ENCODE data around the gene UBB.

Gene UBB

DNA sequence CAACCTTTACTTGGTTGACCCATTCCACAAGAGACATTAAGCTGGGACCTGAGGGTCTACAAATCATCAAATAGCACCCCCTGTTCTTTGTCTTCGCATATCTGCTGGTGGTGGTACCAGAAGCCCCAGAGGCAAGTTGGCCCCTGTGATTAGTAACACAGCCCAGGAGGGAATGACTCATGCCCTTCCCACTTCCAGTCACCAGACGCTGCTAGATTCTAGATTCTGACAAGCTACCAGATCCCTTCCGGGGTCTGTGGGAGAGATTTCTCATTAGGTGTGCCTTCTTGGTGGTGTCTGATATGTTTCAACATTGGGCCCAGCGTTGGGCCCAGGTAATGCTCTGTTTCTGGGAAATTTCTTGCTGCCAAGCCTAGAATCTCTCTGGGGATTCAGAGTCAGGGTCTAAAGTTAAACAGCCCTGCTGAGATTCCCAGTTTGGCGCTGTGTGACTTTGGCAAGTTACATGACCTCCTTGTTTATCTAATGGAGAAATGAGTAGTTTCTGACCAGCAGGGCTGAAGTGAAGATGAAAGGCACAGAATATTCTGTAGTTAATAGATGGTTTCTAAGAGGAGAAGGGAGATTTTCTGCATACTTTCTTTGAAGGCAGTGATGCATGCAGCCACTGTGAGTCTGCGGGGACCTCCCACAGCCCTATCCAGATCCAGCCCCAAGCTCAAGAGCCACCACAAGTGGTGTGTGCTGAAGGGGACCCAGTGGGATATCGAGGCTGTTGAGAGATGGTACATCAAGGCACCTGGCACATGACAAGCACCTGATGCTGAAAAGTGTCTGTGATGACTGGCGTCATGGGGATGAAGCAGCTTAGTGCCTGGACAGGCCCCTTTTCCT, 38.4 kb downstream of the UBB start:
- DNase-seq, result no peak

DNA sequence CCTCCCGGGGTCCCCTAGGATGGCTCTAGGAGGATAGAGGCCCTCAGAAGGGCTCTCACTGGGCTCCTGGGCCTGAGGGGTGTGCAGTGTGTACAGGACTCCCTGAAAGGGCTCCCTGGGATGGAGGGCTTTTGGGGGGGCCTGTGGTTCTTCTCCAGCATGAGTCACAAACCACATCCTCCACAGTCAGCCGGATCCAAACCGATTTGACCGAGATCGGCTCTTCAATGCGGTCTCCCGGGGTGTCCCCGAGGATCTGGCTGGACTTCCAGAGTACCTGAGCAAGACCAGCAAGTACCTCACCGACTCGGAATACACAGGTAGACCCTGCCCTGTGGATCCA, 39.0 kb downstream of the UBB start:
- no peak for DNase-seq

DNA sequence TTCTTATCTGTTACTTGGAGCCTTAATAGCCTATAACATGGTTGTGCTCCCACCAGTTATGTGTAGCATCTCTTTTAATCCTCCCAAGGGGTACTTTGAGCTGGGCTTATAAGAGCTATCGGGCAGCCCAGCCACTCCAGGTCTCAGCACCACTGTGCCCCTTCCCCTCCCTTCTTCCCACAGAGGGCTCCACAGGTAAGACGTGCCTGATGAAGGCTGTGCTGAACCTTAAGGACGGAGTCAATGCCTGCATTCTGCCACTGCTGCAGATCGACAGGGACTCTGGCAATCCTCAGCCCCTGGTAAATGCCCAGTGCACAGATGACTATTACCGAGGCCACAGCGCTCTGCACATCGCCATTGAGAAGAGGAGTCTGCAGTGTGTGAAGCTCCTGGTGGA, 41.5 kb downstream of the UBB start:
- DNase-seq, result no peak

DNA sequence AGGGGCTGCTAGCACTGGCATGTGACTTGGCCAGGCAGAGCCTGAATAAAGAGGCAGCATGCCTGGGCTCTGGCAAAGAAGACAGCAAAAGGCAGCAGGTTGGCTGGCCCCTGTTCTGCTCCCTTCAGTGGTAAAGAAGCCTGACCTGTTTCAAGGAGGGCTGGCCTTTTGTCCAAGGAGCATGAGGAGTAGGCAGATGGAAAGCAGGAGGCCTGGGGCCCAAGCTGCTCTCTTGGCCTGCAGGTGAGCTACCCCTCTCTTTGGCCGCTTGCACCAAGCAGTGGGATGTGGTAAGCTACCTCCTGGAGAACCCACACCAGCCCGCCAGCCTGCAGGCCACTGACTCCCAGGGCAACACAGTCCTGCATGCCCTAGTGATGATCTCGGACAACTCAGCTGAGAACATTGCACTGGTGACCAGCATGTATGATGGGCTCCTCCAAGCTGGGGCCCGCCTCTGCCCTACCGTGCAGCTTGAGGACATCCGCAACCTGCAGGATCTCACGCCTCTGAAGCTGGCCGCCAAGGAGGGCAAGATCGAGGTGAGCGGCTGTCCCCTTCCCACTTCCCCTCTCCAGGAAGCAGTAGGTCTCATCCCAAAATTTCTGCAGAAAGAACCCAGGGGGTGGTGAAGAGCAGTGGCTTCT, 42.5 kb downstream of the UBB start:
- DNase-seq, result no peak

DNA sequence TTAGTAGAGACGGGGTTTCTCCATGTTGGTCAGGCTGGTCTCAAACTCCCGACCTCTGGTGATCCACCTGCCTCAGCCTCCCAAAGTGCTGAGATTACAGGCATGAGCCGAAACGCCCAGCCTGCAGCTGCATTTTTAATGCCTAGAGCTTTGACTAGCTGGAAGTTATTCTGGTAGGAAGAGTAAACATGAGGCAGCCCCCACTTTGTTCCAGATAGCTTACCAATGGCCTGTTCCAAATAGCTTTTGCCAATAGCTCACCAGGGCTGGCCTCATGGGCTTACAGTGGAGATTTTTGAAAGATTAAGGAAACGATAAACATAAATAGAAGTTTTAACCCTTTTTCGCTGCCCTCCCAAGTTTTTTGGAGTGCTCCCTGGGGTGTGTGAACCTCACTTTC, 44.3 kb downstream of the UBB start:
- no peak for DNase-seq

DNA sequence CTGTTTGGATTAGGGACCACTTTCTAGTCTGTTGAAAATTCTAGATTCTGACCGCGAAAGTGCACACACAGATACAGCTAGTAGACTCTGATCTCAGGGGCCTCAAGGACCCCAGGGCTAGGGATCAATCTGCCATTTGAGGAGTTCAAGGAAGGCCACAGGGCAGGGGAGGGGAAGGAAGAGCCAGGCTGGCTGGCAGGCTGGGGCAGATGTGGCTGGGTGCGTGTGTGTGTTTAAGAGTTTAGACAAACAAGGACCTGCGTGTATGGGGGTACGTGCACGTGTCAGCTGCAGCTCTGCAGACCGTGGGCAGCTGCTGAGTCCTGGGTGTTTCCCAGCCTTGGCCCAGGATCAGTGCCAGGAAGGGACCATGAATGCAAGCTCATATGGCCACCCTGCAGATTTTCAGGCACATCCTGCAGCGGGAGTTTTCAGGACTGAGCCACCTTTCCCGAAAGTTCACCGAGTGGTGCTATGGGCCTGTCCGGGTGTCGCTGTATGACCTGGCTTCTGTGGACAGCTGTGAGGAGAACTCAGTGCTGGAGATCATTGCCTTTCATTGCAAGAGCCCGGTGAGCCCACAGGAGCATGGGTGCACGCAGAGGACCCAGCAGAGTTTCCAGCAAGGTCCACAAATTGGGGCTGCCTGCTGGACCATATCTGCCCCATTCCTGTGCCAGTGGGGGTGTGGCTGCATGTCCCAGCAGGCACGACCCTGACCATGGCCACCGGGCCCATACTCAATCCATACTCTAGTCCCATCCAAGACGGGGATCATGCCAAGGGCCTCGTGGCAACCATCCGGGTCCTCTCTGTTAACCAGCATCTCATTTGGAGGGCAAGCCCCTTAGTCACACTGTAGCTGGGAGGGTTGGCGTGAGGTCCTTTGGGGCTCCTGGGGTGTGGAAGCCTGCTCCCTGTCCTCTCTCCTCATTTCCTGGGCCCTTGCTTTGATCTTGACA, 45.1 kb downstream of the UBB start:
- DNase-seq, result no peak

DNA sequence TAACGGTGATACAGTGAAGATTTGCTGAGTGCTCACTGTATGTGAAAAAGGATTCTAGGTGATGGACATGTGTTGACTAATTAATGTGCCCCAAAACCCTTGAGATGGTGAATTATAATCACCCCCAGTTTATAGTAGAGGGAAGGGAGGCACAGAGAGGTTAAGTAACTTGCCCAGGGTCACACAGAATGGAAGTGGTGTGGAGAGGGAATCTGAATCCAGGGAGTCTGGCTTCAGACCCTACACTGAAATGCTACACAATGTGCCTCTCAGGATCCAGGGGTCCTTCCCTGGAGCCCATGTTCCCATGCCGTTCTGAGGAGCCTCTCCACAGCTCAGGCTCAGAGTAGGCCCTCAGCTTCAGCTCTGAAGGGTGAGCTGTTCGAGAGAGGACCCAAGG, 46.1 kb downstream of the UBB start:
- DNase-seq, result no peak

DNA sequence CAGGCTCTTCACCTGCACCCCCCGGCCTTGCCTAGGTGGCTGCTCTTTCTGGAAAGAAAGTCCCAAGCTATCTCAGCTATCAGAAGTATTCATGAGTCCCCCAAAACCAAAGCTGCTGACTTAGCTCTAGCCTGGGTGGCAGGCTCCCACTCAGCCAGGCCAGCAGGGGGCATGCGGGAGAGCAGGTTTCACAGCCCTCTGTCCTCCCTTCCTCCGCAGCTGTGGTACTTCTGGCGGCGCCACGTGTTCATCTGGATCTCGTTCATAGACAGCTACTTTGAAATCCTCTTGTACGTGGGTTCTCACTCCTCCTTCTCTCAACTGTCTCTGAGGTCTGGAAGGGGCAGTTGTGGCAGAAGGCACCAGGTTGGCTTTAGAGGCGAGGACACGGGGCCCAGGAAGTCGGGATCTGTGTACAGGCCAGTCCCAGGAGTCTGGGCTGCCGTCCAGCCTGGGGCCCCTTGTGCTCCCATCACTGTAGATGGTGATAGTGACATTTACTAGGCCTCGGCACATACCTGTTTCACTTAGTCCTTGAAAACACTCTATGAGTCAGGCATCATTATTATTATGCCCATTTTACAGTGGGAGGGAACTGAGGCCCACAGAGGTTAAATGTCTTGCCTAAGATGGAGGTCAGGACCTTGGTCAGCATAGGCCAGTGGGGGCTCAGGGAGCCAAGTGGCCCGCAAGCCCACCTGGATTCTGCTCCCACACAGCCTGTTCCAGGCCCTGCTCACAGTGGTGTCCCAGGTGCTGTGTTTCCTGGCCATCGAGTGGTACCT, 47.4 kb downstream of the UBB start:
- peak; percentile 30 for DNase-seq

DNA sequence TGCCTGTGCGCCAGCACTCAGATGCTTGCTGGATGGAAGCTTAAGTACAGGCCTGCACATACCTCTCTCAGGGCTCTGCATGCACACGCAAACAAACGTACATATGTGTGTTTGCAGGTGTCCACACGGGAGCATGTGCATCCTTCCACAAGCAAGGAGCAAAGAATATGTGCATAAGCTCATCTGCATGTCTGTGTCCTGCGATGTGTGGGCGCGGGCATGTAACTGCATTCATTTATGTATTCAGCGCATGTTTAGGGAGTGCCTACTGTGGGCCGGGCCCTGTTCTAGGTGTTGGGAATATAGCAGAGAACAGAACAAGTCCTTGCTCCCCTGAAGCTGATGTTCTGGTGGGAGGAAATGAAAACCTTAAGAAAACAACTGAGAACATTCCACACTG, 48.2 kb downstream of the UBB start:
- no peak for DNase-seq

DNA sequence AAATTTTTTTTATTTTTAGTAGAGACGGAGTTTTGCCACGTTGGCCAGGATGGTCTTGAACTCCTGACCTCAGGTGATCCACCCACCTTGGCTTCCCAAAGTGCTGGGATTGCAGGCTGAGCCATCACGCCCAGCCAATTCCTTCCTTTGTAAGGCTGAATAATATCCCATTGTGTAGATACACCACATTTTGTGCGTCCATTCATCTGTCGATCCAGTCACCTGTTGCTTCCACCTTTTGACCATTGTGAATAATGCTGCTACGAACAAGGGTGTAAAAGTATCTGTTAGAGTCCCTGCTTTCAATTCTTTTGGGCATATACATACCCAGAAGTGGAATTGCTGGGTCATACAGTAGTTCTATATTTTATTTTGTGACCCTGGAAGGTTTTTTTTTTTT, 49.8 kb downstream of the UBB start:
- DNase-seq, result no peak

DNA sequence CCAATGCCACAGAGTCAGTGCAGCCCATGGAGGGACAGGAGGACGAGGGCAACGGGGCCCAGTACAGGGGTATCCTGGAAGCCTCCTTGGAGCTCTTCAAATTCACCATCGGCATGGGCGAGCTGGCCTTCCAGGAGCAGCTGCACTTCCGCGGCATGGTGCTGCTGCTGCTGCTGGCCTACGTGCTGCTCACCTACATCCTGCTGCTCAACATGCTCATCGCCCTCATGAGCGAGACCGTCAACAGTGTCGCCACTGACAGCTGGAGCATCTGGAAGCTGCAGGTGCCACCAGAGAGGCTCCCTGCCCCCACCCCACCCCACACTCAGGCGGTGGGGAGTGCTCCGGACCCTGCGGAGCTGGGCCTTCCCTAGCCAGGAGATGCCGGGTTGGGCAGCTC, 51.1 kb downstream of the UBB start:
- DNase-seq, result no peak

Measured in CD4-positive, alpha-beta T cell treated with Interleukin-15 for 1 hour (primary cell).